SU-DHL-6 (cell line): ENCODE data around the gene CDKN1B.
A peak's percentile ranks its signal among the peaks of the same experiment; 100 is the strongest.

Experiments
- H2AFZ ChIP-seq: fragments of 200-600 bp; sonication (generic); 2 replicates; pipeline ENCODE4 v1.6.1; 2014; ENCODE audit warnings: low read depth, mild to moderate bottlenecking, moderate library complexity, mixed read lengths, antibody characterized with exemption, low read length; ENCODE audit not compliant: severe bottlenecking
- H3F3A ChIP-seq: fragments of 200-600 bp; shearing (Covaris generic); 2 replicates; pipeline ENCODE4 v1.6.0; 2016; ENCODE audit warnings: antibody characterized with exemption, mild to moderate bottlenecking; ENCODE audit not compliant: insufficient read depth
- H3K27ac ChIP-seq: fragments of 200-600 bp; sonication (generic); 2 replicates; pipeline ENCODE4 v1.5.1; 2016; ENCODE audit warnings: low read depth, mild to moderate bottlenecking, low read length, moderate library complexity, mixed read lengths
- H3K27me3 ChIP-seq: fragments of 200-600 bp; sonication (generic), shearing (Covaris generic); 2 replicates; pipeline ENCODE4 v1.6.0; 2014; ENCODE audit warnings: mild to moderate bottlenecking, low read length
- H3K36me3 ChIP-seq: fragments of 200-600 bp; sonication (generic); 2 replicates; pipeline ENCODE4 v1.6.1; 2014; ENCODE audit warnings: mild to moderate bottlenecking, low read length, mixed read lengths
- H3K4me2 ChIP-seq: fragments of 300-600, 200-600 bp; shearing (Covaris generic), sonication (generic); 2 replicates; pipeline ENCODE4 v1.6.0; 2014; ENCODE audit warnings: low read length, low read depth, mild to moderate bottlenecking; ENCODE audit not compliant: poor library complexity, severe bottlenecking
- H3K4me3 ChIP-seq: fragments of 200-600 bp; sonication (generic); 2 replicates; pipeline ENCODE4 v1.5.1; 2014; ENCODE audit warnings: antibody characterized with exemption, low read length, mild to moderate bottlenecking, mixed read lengths; ENCODE audit not compliant: insufficient read depth, poor library complexity, severe bottlenecking
- H3K79me2 ChIP-seq: fragments of 200-600 bp; sonication (generic); 2 replicates; pipeline ENCODE4 v1.6.1; 2014; ENCODE audit warnings: mild to moderate bottlenecking, low read length, moderate library complexity; ENCODE audit not compliant: insufficient read depth
- H3K9ac ChIP-seq: fragments of 200-600 bp; sonication (generic); 2 replicates; pipeline ENCODE4 v1.7.0; 2014; ENCODE audit warnings: mild to moderate bottlenecking, low read length
- H3K9me2 ChIP-seq: fragments of 200-600 bp; sonication (generic); replicated peaks from 2 replicates; pipeline ENCODE4 v1.6.1; 2014; ENCODE audit warnings: low read length; ENCODE audit not compliant: insufficient read depth
- H3K9me3 ChIP-seq: fragments of 200-600 bp; sonication (generic); 2 replicates; pipeline ENCODE4 v1.6.1; 2014; ENCODE audit warnings: low read length, mixed read lengths; ENCODE audit not compliant: insufficient read depth
- H4K20me1 ChIP-seq: fragments of 200-600 bp; sonication (generic); 2 replicates; pipeline ENCODE4 v1.6.1; 2014; ENCODE audit warnings: low read depth, mild to moderate bottlenecking, antibody characterized with exemption, low read length, moderate library complexity, mixed read lengths
- EZH2phosphoT487 ChIP-seq: fragments of 200-600 bp; sonication (generic), shearing (Covaris generic); conservative IDR thresholded peaks from 2 replicates; pipeline ENCODE4 v1.6.1; 2018; ENCODE audit warnings: mild to moderate bottlenecking, antibody characterized with exemption, low read length, moderate library complexity, mixed read lengths
- TF ChIP-seq, protein P1 (sequence below): fragments of 200-600 bp; sonication (generic); IDR thresholded peaks from one replicate; pipeline ENCODE4 v1.5.1; 2017; ENCODE audit warnings: antibody characterized with exemption, mild to moderate bottlenecking, low read length, moderate library complexity; ENCODE audit not compliant: insufficient read depth, poor library complexity, severe bottlenecking

CDKN1B gene

DNA sequence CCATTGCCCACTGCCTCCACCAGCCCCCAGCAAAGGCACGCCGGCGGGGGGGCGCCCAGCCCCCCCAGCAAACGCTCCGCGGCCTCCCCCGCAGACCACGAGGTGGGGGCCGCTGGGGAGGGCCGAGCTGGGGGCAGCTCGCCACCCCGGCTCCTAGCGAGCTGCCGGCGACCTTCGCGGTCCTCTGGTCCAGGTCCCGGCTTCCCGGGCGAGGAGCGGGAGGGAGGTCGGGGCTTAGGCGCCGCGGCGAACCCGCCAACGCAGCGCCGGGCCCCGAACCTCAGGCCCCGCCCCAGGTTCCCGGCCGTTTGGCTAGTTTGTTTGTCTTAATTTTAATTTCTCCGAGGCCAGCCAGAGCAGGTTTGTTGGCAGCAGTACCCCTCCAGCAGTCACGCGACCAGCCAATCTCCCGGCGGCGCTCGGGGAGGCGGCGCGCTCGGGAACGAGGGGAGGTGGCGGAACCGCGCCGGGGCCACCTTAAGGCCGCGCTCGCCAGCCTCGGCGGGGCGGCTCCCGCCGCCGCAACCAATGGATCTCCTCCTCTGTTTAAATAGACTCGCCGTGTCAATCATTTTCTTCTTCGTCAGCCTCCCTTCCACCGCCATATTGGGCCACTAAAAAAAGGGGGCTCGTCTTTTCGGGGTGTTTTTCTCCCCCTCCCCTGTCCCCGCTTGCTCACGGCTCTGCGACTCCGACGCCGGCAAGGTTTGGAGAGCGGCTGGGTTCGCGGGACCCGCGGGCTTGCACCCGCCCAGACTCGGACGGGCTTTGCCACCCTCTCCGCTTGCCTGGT is at the start of gene CDKN1B:
Gene CDKN1B, plus strand, starts transcription at position 576 of the 793 bp plus-strand sequence. CDS start 472 bp downstream, outside the sequence.
- H3K4me2 ChIP-seq: peak within 1 kb of the TSS; percentile 89
- no peaks in the 10 kb centered on the region for H3K9me2 ChIP-seq
- TF ChIP-seq EZH2phosphoT487: no peak
- TF ChIP-seq, protein P1, sequence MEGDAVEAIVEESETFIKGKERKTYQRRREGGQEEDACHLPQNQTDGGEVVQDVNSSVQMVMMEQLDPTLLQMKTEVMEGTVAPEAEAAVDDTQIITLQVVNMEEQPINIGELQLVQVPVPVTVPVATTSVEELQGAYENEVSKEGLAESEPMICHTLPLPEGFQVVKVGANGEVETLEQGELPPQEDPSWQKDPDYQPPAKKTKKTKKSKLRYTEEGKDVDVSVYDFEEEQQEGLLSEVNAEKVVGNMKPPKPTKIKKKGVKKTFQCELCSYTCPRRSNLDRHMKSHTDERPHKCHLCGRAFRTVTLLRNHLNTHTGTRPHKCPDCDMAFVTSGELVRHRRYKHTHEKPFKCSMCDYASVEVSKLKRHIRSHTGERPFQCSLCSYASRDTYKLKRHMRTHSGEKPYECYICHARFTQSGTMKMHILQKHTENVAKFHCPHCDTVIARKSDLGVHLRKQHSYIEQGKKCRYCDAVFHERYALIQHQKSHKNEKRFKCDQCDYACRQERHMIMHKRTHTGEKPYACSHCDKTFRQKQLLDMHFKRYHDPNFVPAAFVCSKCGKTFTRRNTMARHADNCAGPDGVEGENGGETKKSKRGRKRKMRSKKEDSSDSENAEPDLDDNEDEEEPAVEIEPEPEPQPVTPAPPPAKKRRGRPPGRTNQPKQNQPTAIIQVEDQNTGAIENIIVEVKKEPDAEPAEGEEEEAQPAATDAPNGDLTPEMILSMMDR: no peak
- peaks cover 17% of the 10 kb centered on the region; the same call in 1 of the 2 replicates for H3K36me3 ChIP-seq
- peak within 1 kb of the TSS; percentile 64 for H2AFZ ChIP-seq
- peaks cover 17% of the 10 kb centered on the region for H3F3A ChIP-seq
- peak within 1 kb of the TSS; percentile 55 for H3K27ac ChIP-seq
- no peaks in the 10 kb centered on the region for H3K27me3 ChIP-seq
- H3K9me3 ChIP-seq: no peaks in the 10 kb centered on the region
- H4K20me1 ChIP-seq: peaks cover 4% of the 10 kb centered on the region; the same call in 1 of the 2 replicates
- peak within 1 kb of the TSS; percentile 88 for H3K4me3 ChIP-seq
- H3K9ac ChIP-seq: peak within 1 kb of the TSS; percentile 88
- peaks cover 19% of the 10 kb centered on the region; the same call in 1 of the 2 replicates for H3K79me2 ChIP-seq

DNA sequence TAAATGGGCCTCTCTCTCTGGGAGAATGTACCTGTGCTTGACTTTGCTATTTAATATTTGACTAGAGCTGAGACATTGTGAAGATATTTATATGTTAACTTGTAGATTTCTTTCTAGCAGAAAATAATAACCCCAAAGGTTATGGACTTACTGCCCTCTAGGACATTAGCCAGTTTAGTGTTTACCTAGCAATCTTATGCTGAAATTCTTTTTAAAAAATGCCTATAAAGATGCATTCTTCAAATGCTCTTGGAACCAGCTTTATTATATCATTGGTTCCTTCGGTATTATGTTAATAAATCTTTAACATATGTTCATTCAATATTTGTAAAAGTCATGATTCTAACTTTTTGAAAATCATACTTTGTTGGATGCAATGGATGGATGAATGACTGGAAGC is 49.2 kb upstream of the CDKN1B start:
- Histone ChIP-seq H4K20me1 (no peaks in the 10 kb centered on the region), H3K36me3 (no peaks in the 10 kb centered on the region), H3K79me2 (no peaks in the 10 kb centered on the region), H3K4me2 (no peak overlapping the region), H3F3A (no peaks in the 10 kb centered on the region), H3K9me3 (no peaks in the 10 kb centered on the region), H2AFZ (no peak overlapping the region), H3K9ac (no peak overlapping the region), H3K27me3 (no peaks in the 10 kb centered on the region), H3K4me3 (no peak overlapping the region), H3K9me2 (no peaks in the 10 kb centered on the region), H3K27ac (no peak overlapping the region)
- TF ChIP-seq EZH2phosphoT487: no peak
- TF ChIP-seq, protein P1: no peak

- no peaks in the 10 kb centered on the region for H3F3A ChIP-seq
- H3K4me3 ChIP-seq: no peak overlapping the region
- no peaks in the 10 kb centered on the region for H3K27me3 ChIP-seq
- no peaks in the 10 kb centered on the region for H3K9me2 ChIP-seq
- H3K9ac ChIP-seq: no peak overlapping the region
- no peak for TF ChIP-seq EZH2phosphoT487
- TF ChIP-seq, protein P1: no peak
- no peak overlapping the region for H3K4me2 ChIP-seq
- H3K36me3 ChIP-seq: no peaks in the 10 kb centered on the region
- H3K79me2 ChIP-seq: no peaks in the 10 kb centered on the region
- H3K9me3 ChIP-seq: no peaks in the 10 kb centered on the region
- no peak overlapping the region for H2AFZ ChIP-seq
- no peaks in the 10 kb centered on the region for H4K20me1 ChIP-seq
- no peak overlapping the region for H3K27ac ChIP-seq
Measured at GRCh38 chr12:12669020-12669419, 48.1 kb upstream of the CDKN1B start.
